Measurements from ENCODE around the gene TEX2. TPM values are rescaled to one million over a fixed set of nuclear protein-coding genes. Genes with fewer than 3 reads are reported as not detected.
"Not testable (repeated sequence)": the region's sequence is repeated elsewhere in the genome, so short reads cannot be mapped to it uniquely, and the experiment has no call there.

TEX2 gene
- total RNA-seq, 4 donors from 2014 or later, result 26.8 to 51.7 (median 44.9) TPM

GRCh38 chr17:64190472-64190871, 72.6 kb downstream of the TEX2 start:
- Histone ChIP-seq H3K4me3 (no peak overlapping the region), H3K36me3 (peaks cover 0 to 16% (median 0%) of the 10 kb centered on the region in 3 donors), H3K9me3 (no peaks in the 10 kb centered on the region), H3K27ac (no peak overlapping the region), H3K27me3 (no peaks in the 10 kb centered on the region), H3K4me1 (peaks cover 0 to 12% (median 0%) of the 10 kb centered on the region in 4 donors)
- DNase-seq, result no peak
- TF ChIP-seq POLR2A (IDR thresholded peaks at IDR 0.05), result no peak
- TF ChIP-seq CTCF (IDR thresholded peaks at IDR 0.05), result no peak

GRCh38 chr17:64188088-64188487, 75.0 kb downstream of the TEX2 start:
- TF ChIP-seq CTCF (IDR thresholded peaks at IDR 0.05), result no peak
- no peak for TF ChIP-seq POLR2A (IDR thresholded peaks at IDR 0.05)
- no peaks in the 10 kb centered on the region for H3K9me3 ChIP-seq
- no peak overlapping the region for H3K27ac ChIP-seq
- H3K27me3 ChIP-seq, result no peaks in the 10 kb centered on the region
- no peak for DNase-seq
- peaks cover 0 to 13% (median 0%) of the 10 kb centered on the region in 3 donors for H3K36me3 ChIP-seq
- H3K4me3 ChIP-seq, result no peak overlapping the region
- peaks cover 0 to 17% (median 0%) of the 10 kb centered on the region in 4 donors for H3K4me1 ChIP-seq

- H3K36me3 ChIP-seq, result peaks cover 0 to 7% (median 0%) of the 10 kb centered on the region in 3 donors
- peak overlapping the region in 2 of 4 donors; percentile 22 to 31 for H3K27ac ChIP-seq
- TF ChIP-seq POLR2A (IDR thresholded peaks at IDR 0.05) (no peak), CTCF (IDR thresholded peaks at IDR 0.05) (peak in 1 of 6 experiments; percentile 13)
- H3K27me3 ChIP-seq, result no peaks in the 10 kb centered on the region
- peaks cover 0 to 17% (median 0%) of the 10 kb centered on the region in 4 donors for H3K4me1 ChIP-seq
- no peaks in the 10 kb centered on the region for H3K9me3 ChIP-seq
- peak in 2 of 3 donors; percentile 62 to 70 for DNase-seq
- no peak overlapping the region for H3K4me3 ChIP-seq
Observed at GRCh38 chr17:64187093-64187895, 75.8 kb downstream of the TEX2 start.

- Histone ChIP-seq H3K4me3 (no peak overlapping the region), H3K27me3 (no peaks in the 10 kb centered on the region), H3K4me1 (peaks cover 0 to 17% (median 0%) of the 10 kb centered on the region in 4 donors), H3K9me3 (no peaks in the 10 kb centered on the region), H3K36me3 (peaks cover 0 to 5% (median 0%) of the 10 kb centered on the region in 3 donors), H3K27ac (peak overlapping the region in 1 of 4 donors; percentile 31)
- no peak for DNase-seq
- TF ChIP-seq POLR2A (IDR thresholded peaks at IDR 0.05) (no peak), CTCF (IDR thresholded peaks at IDR 0.05) (no peak)
Observed at GRCh38 chr17:64186171-64187092, 76.6 kb downstream of the TEX2 start.

- DNase-seq, H3K36me3 ChIP-seq, H3K27me3 ChIP-seq, H3K9me3 ChIP-seq, H3K4me3 ChIP-seq, H3K27ac ChIP-seq: not testable (repeated sequence)
- H3K4me1 ChIP-seq, result peaks cover 0 to 17% (median 0%) of the 10 kb centered on the region in 4 donors
Observed at GRCh38 chr17:64185557-64185956, 77.5 kb downstream of the TEX2 start.

Data from Peyer's patch (tissue), 4 donors.